DOHH2 (cell line): ENCODE data around the gene OGDHL.

Source experiments
- EZH2phosphoT487 ChIP-seq: fragments of 200-600 bp; sonication (generic); IDR thresholded peaks from 2 replicates; pipeline ENCODE4 v1.6.1; 2017; ENCODE audit warnings: borderline replicate concordance, mild to moderate bottlenecking, antibody characterized with exemption, low read length, moderate library complexity, mixed read lengths
- TF ChIP-seq, protein P1 (sequence below): fragments of 200-600 bp; sonication (generic); IDR thresholded peaks from one replicate; pipeline ENCODE4 v1.5.1; 2014; ENCODE audit warnings: antibody characterized with exemption, mild to moderate bottlenecking, low read depth, low read length; ENCODE audit not compliant: poor library complexity, severe bottlenecking

DNA sequence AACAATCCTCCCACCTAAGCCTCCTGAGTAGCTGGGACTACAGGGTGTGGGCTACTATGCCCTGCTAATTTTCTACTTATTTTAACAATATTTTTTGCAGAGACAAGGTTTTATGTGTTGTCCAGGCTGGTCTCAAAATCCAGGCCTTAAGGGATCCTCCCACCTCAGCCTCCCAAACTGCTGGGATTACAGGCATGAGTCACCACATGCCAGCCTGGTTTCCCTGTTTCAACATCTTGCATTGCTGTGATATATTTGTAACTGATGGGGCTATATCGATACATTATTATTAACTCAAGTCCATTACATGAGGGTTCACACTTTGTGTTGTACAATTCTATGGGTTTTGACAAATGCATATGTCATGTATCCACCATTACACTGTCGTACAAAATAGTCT lies 41.9 kb upstream of the OGDHL start:
- TF ChIP-seq, protein P1, sequence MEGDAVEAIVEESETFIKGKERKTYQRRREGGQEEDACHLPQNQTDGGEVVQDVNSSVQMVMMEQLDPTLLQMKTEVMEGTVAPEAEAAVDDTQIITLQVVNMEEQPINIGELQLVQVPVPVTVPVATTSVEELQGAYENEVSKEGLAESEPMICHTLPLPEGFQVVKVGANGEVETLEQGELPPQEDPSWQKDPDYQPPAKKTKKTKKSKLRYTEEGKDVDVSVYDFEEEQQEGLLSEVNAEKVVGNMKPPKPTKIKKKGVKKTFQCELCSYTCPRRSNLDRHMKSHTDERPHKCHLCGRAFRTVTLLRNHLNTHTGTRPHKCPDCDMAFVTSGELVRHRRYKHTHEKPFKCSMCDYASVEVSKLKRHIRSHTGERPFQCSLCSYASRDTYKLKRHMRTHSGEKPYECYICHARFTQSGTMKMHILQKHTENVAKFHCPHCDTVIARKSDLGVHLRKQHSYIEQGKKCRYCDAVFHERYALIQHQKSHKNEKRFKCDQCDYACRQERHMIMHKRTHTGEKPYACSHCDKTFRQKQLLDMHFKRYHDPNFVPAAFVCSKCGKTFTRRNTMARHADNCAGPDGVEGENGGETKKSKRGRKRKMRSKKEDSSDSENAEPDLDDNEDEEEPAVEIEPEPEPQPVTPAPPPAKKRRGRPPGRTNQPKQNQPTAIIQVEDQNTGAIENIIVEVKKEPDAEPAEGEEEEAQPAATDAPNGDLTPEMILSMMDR = no peak
- TF ChIP-seq EZH2phosphoT487 = no peak
